KBM-7 (cell line): Measurements from ENCODE around the gene ASXL3.
A peak's percentile ranks its signal among the peaks of the same experiment; 100 is the strongest.

Experiments
- DNase-seq: peaks from one replicate; pipeline ENCODE4 v3.0.0-alpha.2; 2015
- in situ Hi-C: fragments of 300-500 bp; cut with MboI; formaldehyde crosslinking; loops from 2 replicates; pipeline ENCODE4 v1.14.3; 2020; ENCODE audit warnings: low sequenced_read_pairs, low pct_unique_long_range_greater_than_20kb, mixed read lengths

Gene ASXL3

DNA sequence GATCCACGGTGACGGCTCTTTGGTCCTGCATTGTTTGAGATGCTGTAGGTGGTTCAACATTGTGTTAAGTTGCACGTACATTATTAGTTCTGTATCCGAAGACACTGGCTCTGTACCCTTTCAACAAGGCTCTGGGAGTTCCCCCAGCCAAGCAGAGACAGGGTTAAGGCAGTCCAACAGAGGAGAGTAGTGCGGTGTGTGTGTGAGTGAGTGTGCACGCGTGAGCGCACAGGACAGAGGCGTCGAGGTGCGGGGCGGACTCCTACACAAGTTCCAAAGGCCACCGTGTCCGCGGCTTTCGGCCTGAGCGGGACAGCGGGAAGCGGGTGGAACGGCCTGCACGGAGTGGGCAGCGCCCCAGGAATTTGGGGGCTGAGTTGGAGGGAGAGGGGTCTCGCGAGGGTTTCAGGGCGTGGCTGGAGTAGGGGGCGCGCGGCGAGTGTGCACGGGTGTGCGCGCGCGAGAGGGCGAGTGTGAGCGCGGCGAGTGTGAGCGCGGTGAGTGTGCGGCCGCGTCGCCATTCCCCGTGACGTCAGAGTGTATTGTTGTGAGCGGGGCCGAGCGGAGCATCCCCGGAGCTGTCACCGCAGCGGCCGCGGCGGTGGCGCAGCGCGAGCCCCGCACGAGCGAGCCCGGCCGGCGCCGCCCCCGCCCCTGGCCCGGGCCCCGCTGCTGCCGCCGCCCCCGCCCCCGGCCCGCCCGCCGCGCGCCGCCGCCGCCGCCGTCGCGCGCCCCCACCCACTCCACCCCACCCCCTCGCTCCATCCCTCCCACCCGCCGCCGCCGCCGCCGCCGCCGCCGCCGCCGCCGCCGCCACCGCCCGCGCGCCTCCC lies at the start of gene ASXL3:
Gene ASXL3 (plus strand): TSS at position 535 of the 833 bp plus-strand sequence. CDS start 413 bp downstream, outside the sequence.
- peak; percentile 14 for DNase-seq
- in situ Hi-C loops = no loop called here

DNA sequence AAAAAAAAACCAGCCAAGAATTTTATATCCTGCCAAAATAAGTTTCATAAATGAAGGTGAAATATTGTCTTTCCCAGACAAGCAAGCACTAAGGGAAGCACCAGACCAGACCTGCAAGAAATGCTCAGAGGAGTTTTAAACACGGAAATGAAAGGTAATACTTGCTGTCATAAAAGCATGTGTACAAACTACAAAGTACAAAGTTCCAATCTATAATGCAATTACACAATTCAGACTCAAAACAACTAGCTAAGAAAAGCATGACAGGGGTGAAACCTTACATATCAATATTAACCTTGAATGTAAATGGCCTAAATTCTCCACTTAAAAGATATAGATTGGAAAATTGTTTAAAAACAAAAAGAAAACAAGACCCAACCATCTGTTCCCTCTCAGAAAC lies 45.0 kb upstream of the ASXL3 start:
- DNase-seq = no peak
- in situ Hi-C loops = no loop called here

DNA sequence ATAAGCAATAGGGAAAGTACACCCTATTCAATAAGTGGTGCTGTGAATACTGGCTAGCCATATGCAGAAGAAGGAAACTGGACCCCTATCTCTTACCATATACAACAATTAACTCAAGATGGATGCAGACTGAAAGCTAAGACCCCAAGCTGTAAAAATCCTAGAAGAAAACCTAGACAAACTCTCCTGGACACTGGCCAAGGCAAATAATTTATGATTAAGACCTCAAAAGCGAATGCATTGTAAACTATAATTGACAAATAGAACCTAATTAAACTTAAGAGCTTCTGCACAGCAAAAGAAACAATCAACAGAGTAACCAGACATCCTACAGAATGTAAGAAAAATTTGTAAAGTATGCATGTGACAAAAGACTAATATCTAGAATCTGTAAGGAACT lies 41.1 kb upstream of the ASXL3 start:
- in situ Hi-C loops = no loop called here
- DNase-seq = no peak

DNA sequence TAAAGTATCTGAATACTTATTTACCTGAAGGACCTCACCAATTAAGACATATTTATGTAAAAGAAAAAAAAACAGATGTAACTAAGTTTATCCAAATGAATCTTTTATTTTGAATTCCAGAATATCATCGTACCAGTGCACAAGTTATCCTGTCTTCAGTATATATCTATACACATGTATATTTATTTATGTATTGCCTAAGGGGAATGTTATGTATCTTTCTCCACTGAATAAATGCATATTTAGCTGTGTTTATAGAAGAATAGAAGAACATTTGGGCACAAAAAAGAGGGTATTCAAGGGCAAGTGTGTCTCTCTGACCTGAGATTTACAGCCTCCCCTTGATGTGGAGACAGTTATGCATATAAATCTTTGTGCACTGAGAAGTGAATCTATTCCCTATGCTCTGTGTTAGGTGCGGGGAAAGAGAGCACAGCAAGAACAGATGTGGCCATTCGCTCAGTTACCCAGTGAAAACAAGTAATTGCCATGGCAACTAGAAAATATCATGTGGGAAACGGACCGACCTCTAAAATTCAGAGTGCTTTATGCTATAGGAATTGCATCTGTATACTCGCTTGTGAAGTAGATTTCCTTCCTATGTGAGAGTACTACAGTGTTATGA lies 39.5 kb upstream of the ASXL3 start:
- in situ Hi-C loops = no loop called here
- DNase-seq = no peak

DNA sequence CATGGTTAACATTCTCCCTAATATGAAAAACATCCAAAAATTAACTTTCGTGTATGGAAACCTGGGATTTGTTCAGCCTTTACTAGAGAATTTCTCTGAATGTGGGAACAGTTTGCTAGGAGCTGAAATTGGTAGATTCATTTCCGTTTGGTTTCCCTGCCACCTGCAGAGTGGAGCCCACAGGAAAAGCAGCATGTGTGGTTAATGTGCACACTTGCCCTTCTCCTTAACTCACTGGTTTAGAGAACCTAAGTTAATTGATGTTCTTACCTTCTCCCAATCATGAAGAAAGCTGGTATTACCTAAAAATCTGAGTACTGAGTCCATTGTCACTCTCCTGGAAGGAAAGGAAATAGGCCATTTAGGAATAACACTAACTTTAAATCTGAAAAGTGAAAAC lies 37.6 kb upstream of the ASXL3 start:
- no peak for DNase-seq
- in situ Hi-C loops = no loop called here

DNA sequence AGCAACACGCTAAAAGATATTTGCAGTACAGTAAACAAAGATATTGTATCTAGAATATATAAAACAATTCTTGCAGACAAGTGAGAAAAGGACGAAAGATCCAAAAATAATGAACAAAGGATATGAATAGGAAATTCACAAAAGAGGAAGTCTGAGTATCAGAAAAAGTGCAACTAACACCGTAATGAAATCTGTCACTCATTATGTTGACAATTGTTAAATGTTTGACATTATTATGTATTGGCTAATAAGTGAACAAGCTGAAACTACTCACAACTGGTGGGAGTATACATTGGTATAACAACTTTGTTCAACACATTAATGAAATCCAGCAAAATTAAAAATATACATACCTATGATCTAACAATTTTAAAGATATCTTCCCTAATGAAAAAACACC lies 36.7 kb upstream of the ASXL3 start:
- in situ Hi-C loops = no loop called here
- no peak for DNase-seq

DNA sequence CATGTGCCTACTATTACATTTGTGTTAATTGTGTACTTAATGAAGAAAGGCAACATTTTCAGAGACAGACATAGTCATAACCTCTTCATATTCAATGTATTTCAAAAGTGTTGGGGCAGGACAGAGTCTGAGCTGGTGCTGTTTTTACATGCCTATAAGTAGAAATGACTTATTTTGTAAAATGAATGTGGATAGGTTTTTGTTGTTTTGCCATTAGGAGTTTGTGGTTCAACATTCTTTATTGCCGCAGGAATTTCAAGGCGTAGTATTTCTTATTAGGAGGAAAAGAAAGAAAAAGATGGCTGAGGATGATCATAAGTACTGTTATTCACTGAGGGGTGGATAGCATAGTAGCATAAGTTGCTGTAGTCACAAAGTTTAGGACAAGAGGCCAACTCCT lies 21.2 kb upstream of the ASXL3 start:
- no peak for DNase-seq
- in situ Hi-C loops = no loop called here

DNA sequence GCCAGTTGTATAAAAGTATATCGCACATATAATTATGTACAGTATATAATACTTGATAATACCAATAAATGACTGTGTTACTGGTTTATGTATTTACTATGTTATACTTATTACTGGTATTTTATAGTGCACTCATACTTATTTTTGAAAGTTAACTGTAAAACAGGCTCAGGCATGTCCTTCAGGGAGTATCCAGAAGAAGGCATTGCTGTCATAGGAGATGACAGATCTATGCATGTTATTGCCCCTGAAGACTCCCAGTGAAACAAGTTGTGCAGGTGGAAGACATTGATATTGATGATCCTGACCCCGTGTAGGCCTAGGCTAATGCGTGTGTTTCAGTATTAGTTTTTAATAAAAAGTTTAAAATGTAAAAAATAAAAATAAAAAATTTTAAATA lies 20.3 kb upstream of the ASXL3 start:
- no peak for DNase-seq
- in situ Hi-C loops = no loop called here

DNA sequence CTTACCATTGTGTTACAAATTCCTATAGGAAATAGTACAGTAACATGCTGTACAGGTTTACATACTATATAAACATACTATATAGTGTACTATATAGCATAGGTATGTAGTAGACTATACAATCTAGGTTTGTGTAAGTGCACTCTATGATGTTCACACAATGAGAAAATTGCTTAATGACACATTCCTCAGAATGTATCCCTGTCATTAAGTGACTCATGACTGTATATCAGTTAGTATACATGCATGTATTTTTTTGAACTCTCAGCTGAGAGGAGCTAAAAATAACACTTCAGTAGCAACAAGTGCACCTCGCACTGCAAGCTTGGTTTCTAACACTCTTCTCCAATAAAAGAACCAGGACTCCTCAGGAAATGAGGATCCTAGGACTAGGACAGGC lies 19.5 kb upstream of the ASXL3 start:
- no peak for DNase-seq
- in situ Hi-C loops = no loop called here

DNA sequence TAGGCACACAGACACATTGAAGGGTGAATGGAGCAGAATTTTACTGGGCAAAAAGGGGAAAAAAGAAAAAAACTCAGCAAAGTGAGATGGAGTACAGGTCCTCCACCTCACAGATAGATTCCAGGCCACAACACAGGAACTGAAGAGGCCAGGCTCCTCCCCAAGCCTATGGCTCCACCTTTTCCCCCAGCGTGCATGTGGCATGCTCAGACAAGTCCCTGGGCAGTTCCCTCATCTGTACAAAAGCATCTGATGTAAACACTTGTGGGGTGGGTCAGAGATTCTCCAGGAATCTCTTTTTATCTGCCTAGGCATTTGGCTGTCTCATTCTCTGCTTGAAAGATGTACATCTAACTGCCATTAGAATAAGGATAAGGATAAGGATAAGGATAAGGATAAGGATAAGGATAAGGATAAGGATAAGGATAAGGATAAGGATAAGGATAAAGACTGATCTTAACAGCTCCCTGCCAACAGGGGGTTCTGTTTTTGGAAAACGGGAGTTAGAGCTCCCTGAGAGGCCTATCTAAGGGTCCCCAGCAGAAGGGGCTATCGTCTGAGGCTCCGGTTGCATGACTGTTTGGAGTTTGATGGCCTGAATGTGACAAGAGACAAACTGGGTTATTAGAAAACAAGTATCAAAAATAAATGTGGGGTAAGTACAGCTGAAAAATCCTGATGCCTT lies 17.2 kb upstream of the ASXL3 start:
- peak; percentile 45 for DNase-seq
- in situ Hi-C loops = no loop called here

DNA sequence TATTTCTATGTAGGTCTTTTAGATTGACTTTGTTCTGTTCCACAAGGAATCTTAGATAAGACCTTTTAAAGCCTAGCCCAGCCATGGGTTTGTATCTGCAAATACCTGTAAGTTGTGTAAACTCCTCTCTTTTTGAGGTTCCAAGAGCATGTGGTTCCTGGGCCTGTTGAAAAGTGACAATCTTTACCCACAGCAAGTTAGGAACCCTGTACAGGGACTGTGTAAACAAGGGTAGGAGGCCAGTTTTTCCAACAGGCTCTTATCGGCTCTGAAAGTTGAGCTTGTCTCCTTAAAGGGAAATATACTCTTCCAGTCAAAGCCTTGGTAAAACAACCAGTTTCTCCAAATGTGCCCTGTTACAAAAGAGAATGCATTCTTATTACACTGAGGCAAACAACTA lies 15.3 kb upstream of the ASXL3 start:
- in situ Hi-C loops = no loop called here
- no peak for DNase-seq

DNA sequence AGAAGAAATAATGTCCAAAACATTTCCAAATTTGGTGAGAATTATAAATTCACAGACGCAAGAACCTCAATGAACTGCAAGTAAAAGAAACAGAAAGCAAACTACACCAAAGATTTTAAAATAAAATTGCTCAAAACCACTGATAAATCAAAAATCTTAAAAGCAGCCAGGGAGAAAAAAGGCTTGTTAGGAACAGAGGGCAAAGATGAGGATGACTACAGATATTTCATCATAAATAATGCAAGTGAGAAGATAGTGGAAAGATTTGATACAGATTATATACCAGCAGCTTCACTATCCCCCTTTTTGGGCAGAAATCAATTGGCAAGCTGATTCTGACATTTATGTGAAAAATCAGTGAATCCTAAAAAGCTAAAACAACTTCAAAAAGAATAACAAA lies 10.3 kb upstream of the ASXL3 start:
- in situ Hi-C loops = no loop called here
- DNase-seq = no peak

DNA sequence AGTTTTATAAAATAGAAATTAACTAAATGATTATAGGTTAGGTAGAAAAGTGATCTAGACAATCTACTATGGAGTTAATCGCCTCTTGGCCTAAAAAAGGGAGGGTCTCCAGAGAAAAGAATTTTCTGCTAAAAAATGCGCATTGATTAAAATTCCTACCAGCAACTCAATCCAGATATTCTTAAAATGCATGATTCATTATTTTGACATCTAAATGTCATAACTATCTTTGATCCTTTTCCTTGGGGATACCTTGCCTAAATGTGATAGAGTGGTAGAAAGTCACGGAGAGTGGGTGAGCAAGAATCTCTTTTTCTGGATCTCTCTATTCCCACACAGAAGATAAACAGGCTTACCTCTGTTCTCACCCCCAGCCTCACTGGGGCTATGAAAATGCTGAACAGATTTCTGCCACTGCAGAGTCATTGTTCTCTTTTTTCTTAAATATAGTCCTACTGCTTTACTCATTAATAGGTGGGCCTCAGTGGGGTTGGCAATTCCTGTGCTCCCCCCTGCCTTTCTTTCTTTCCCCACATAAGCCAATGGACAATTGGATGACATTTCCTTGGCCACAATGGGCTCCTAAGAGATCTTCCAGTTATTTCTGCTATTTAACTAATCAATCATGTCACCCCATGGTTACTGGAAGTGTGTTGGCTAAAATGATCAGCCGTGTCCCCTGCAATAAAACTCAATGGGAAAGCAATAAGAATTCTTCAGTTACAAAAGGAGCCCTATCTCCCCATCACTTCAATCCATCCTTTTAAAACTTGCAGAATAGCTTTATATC lies 5.8 kb upstream of the ASXL3 start:
- in situ Hi-C loops = no loop called here
- DNase-seq = no peak

DNA sequence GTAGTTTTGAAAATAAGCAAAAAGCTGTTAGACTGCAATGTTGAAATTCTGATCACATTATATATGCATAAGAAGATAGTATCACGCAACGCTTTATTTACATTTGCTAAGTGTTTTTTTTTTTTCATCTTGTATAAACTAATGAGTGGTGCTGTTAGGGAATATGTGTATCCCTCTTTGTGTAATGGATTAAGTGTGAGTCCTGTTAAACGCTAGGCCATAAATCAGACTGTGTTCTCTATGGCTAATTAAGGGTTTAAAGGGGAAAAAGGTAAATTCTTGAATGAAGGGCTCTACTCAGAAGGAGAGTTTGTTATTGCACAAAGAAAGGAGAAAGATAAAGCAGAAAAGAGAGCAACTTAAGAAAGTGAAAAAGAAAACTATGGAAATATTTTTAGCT lies 4.8 kb upstream of the ASXL3 start:
- DNase-seq = no peak
- in situ Hi-C loops = no loop called here

DNA sequence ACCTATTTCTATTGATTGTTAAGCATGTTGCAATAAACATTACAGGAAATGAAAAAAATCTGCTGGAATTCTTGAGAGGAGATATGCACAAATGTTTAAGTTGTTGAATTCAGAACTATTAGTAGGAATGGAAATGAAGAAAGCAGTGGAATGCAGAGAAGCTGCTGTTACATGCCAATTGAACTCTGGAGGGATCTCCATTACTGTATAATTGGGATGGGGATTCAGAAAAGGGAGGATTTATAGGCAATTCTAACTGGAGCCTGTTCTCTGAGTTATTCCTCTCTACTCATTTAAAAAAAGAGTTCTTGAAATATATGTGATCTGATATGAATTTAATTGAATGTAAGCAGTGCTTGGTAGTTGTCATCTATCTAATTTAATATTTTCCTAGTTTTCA lies 2.6 kb upstream of the ASXL3 start:
- in situ Hi-C loops = no loop called here
- DNase-seq = no peak

DNA sequence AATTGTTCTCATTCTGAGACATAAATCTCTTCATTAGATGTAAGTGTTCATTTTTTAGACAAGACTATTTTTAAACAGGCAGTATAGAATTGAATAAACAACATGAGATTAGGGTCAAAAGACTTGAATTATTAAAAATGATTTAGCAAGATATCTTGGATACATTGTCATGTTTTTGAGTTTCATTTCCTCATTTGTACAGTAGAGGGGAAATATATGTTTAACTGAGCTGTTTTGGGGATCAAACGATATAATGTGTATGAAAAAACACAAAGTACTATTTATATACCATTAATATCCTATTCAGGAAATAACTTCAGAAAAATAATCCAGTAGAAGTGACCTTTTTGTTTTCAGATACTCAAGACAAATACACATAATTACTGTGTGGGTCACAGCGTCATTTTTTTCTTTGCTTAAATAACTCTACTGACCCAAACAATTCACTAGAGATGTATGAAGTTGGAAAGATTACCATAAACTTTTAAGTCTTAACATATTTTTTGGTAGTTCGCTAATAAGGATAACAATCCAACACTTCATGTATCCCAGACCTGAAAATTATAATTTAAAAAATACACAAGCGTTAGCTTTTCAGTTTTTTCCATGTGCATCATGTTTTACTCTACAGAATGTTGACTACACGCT lies 896 bp upstream of the ASXL3 start:
- no peak for DNase-seq
- in situ Hi-C loops = no loop called here

DNA sequence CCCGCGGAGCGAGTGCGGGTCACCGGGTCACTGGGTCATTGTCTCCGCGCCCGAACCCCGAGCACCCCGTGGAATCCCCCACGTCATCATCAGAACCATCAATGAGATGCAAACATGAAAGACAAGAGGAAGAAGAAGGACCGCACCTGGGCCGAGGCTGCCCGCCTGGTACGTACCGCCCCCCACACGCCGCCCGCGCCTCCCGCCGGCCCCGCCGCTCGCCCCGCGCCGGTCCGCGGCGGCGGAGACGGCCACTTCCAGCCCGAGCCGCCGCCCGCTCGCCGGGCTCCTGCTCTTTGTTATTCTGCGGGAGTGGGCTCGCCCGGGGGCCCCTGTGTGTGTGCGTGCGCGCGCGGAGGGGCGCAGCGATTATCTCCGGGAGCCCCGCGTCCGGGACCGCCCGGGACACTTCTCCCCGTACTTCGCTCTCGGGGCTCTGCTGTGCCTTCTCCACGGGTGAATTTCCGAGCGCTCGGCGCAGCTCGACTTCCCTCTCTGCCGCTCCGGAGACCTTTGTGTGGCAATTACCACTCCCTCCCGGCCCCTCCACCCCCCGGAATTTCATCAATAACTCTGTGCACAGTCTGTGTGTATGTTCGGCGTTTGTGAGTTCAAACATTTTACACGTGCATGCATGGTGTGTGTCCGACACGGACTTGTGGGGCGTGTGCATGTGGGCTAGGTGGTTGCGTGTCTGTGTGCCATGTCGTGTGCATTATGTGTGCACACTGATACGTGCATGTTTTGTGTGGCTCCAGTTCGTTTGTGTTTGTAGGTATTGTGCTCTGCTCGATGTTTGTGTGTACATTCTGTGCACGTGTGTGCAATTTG lies 714 bp downstream of the ASXL3 start:
- in situ Hi-C loops = no loop called here
- DNase-seq = peak; percentile 5
